Mucosa of stomach (tissue), 1 donor: ENCODE results near the gene ZBTB45.
"Not testable (repeated sequence)": the region's sequence is repeated elsewhere in the genome, so short reads cannot be mapped to it uniquely, and the experiment has no call there.

Experiments used
- H3K27me3 ChIP-seq: one replicate; pipeline ENCODE4 v1.7.0; 2013; ENCODE audit warnings: mild to moderate bottlenecking, low read length; ENCODE audit not compliant: control insufficient read depth, insufficient read depth
- H3K36me3 ChIP-seq: one replicate; pipeline ENCODE4 v1.7.0; 2013; ENCODE audit warnings: low read length; ENCODE audit not compliant: control insufficient read depth, insufficient read depth
- H3K4me1 ChIP-seq: one replicate; pipeline ENCODE4 v1.7.0; 2013; ENCODE audit warnings: mild to moderate bottlenecking, low read length; ENCODE audit not compliant: control insufficient read depth, insufficient read depth
- H3K4me3 ChIP-seq: one replicate; pipeline ENCODE4 v1.7.0; 2013; ENCODE audit warnings: low read length
- H3K9ac ChIP-seq: one replicate; pipeline ENCODE4 v1.7.0; 2013; ENCODE audit warnings: mild to moderate bottlenecking, low read length, moderate library complexity
- H3K9me3 ChIP-seq: one replicate; pipeline ENCODE4 v1.7.0; 2013; ENCODE audit warnings: mild to moderate bottlenecking, low read length, moderate library complexity; ENCODE audit not compliant: control insufficient read depth
- donor health status: Pancreatic carcinoma.

ZBTB45 gene

DNA sequence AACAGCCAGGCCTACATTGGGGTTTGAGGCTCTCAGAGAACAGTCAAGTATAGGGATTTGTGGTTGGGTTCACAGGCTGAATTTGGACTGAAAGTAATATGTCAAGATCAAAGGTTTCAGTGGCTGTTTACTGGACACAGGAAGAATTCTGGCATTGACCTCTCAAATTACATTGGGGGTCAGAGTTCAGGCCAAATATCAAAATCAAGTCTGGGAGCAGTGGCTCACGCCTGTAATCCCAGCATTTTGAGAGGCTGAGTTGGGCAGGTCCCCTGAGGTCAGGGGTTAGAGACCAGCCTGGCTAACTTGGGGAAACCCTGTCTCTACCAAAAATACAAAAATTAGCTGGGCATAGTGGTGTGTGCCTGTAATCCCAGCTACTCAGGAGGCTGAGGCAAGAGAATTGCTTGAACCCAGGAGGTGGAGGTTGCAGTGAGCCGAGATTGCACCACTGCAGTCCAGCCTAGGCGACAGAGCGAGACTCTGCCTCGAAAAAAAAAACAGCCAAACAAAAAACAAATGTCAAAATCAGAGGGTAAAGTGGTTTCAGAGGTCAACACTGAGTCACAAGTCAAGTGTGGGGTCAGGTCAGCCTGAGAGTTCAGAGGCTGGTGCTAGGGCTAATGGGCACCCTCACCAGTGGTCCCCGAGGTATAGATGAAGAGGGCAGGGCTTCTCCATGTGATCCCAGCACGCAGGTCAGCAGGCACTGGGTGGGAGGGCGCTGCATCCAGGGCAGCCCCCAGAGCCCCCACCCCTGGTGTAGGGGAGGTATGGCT lies 9.3 kb downstream of the ZBTB45 start:
- no peaks in the 10 kb centered on the region for H3K36me3 ChIP-seq
- H3K9me3 ChIP-seq: no peaks in the 10 kb centered on the region
- no peak overlapping the region for H3K9ac ChIP-seq
- no peak overlapping the region for H3K4me3 ChIP-seq
- peaks cover 28% of the 10 kb centered on the region for H3K4me1 ChIP-seq
- no peaks in the 10 kb centered on the region for H3K27me3 ChIP-seq

DNA sequence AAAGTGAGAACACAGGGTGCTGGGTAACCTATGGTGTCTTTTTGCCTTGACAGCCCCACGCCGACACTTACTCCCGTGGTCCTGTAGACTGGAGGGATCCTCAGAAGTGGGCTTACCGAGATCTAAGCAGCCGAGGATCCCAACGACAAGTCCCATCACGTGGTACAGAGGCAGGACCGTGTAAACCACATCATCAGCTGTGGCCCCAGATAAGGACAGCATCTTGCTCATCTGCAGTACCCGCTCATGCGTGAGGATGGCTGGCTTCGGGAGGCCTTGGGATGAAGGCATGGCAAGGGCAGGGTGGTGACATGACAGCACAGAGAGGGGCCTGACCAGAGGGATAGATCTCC lies 9.9 kb downstream of the ZBTB45 start:
- Histone ChIP-seq H3K4me1 (peaks cover 27% of the 10 kb centered on the region), H3K36me3 (no peaks in the 10 kb centered on the region), H3K9ac (no peak overlapping the region), H3K27me3 (no peaks in the 10 kb centered on the region), H3K9me3 (no peaks in the 10 kb centered on the region), H3K4me3 (no peak overlapping the region)

DNA sequence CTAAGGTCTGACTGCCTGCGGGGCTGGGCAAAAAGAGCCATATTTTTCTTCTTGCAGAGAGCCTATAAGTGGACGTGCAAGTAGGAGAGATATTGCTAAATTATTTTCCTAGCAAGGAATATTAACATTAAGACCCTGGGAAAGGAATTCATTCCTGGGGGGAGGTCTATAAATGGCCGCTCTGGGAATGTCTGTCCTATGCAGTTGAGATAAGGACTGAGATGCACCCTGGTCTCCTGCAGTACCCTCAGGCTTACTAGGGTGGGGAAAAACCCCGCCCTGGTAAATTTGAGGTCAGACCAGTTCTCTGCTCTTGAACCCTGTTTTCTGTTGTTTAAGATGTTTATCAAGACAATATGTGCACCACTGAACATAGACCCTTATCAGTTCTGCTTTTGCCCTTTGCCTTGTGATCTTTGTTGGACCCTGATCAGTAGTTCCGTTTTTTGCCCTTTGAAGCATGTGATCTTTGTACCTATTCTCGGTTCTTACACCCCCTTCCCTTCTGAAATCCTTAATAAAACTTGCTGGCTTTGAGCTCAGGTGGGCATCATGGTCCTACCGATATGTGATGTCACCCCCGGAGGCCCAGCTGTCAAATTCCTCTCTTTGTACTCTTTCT lies 11.9 kb downstream of the ZBTB45 start:
- not testable (repeated sequence) for H3K27me3 ChIP-seq, H3K9me3 ChIP-seq, H3K9ac ChIP-seq, H3K36me3 ChIP-seq, H3K4me3 ChIP-seq
- peaks cover 11% of the 10 kb centered on the region for H3K4me1 ChIP-seq

DNA sequence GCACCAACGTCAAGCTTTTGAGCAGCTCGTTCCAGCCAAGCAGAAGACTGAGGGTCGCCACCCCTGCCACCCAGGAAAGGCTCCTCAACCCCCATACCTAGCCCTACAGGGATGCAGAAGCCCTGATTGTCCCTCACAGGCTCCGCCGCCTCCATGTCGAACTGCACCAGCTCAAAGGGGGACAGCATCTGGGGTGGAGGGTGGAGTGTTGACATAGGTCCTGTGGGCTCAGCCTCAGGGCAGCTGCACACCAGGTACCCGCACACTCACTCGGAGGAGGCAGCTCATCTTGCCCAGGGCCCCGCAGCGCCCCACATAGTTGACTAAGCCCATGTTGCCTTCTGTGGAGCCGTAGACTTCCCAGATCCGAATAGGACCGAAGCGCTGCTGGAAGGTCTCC lies 19.4 kb downstream of the ZBTB45 start:
- H3K27me3 ChIP-seq: no peaks in the 10 kb centered on the region
- no peaks in the 10 kb centered on the region for H3K36me3 ChIP-seq
- H3K4me1 ChIP-seq: peaks cover 18% of the 10 kb centered on the region
- H3K9me3 ChIP-seq: no peaks in the 10 kb centered on the region
- no peak overlapping the region for H3K9ac ChIP-seq
- H3K4me3 ChIP-seq: no peak overlapping the region

DNA sequence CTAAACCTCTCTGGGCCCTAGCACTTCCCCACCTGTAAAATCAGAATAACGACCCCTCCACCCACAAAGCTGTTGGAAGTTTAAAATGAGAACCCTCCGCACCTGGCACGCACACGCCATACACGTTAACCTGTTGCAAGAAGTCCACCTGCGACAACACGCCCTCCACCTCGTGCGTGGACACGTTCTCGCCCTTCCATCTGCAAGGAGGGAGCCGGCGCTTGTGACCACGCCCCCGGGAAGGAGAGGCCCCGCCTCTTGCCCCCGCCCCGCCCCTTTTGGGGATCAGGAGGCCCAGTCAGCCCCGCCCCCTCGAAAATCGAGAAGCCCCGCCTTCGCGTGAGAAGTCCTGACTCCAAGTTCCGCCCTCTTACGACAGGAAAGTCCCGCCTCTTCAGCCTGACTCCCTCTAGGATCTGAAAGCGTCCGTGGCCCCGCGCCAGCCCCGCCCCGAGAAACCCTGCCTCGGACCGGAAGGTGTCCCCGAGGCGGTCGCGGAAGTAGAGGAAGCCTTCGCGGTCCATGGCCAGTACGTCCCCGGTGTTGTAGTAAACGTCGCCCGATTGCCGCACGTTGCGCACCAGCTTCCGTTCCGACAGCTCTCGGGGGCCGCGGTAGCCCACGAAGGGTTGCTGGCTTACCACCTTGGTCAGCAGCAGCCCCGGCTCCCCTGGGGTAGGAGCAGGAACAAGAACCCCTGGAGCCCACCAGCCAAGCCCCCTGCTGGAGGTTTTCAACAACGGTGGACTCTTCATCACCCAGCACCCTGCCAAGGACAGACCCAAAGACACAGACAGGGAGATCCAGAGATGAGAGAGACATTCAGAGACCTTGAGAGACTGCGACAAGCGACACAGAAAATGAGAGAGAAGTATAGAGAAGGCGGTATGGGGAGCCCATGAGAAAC lies 20.3 kb downstream of the ZBTB45 start:
- no peaks in the 10 kb centered on the region for H3K36me3 ChIP-seq

DNA sequence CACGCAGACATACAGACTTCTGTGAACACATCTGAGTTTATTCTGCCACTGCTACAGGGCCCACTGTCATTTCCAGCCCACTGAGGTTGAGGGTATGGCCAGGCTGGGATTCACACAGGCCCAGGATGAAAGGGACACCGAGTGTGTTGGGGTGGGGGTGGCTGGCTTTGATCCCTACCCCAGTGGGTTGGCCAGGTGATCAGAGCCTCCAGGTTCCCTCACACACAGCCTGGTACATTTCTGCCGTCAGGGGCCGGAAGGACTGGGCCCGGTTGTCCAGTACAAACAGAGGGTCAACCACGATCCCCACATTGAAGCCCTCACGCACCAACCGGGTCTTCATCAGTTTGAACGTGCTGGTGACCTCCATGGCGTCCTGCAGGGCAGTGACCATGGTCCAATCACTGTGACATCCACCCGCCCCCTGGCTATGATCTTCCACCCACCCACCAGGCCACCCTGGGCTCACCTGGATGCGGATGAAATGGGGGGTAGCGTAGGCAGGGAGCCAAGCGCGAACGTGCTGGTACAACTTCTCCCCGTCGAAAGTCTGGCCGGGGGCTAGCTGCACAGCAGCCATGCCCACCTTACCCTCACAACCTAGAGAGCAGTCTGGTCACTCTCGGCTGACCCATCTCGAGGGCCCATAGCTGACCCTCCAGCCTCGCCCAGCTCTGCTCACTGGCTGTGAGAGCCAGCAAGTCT lies 21.1 kb downstream of the ZBTB45 start:
- Histone ChIP-seq H3K9ac (no peak overlapping the region), H3K4me1 (peaks cover 18% of the 10 kb centered on the region), H3K9me3 (no peaks in the 10 kb centered on the region), H3K36me3 (no peaks in the 10 kb centered on the region), H3K27me3 (no peaks in the 10 kb centered on the region), H3K4me3 (no peak overlapping the region)

More for the DNA sequence above, 20.3 kb downstream of the ZBTB45 start:
- Histone ChIP-seq H3K4me1 (peaks cover 18% of the 10 kb centered on the region), H3K9me3 (no peaks in the 10 kb centered on the region), H3K4me3 (peak overlapping the region; percentile 65), H3K27me3 (no peaks in the 10 kb centered on the region), H3K9ac (peak overlapping the region; percentile 86)

DNA sequence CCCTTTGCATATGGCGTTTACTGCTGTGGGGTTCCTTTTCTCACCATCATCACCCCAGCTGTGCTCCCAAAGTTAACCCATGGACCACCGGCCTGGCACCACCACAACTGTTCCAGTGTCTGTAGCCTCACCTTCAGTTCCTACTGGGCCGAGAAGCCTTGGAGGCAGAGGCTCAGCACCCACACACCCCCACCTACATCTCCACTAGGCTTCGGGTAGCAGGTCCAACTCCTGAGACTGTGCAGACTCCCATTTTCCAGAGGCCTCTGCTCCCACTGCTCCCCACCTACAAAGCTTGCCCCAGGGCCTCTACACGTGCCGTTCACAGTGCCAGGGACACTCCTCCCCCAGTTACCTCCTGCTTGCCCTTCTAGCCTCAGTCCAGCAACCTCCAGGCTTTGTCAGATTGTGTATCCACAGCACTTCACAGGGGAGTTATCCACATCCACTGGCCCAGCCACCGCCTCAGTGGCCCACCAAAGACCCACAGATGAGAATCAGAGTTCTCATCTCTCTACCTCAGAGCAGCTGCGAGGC lies 21.9 kb downstream of the ZBTB45 start:
- no peaks in the 10 kb centered on the region for H3K27me3 ChIP-seq
- H3K9ac ChIP-seq: no peak overlapping the region
- H3K4me1 ChIP-seq: peaks cover 18% of the 10 kb centered on the region
- no peak overlapping the region for H3K4me3 ChIP-seq
- H3K9me3 ChIP-seq: no peaks in the 10 kb centered on the region
- no peaks in the 10 kb centered on the region for H3K36me3 ChIP-seq

DNA sequence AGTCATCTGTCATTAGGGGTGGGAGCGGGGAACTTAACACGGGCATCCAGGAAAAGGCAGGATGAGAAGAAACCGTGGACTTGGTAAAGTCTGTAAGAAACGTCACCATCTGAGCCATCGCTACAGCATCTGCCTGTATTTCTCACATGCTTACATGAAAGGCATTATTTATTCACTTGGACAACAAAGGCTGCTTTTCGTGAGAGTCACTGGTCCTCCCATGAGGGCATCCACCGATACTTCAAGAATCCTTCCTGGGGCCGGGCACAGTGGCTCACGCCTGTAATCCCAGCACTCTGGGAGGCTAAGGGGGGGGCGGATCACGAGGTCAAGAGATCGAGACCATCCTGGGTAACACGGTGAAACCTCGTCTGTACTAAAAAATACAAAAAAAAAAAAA lies 27.3 kb downstream of the ZBTB45 start:
- no peaks in the 10 kb centered on the region for H3K9me3 ChIP-seq
- no peak overlapping the region for H3K9ac ChIP-seq

DNA sequence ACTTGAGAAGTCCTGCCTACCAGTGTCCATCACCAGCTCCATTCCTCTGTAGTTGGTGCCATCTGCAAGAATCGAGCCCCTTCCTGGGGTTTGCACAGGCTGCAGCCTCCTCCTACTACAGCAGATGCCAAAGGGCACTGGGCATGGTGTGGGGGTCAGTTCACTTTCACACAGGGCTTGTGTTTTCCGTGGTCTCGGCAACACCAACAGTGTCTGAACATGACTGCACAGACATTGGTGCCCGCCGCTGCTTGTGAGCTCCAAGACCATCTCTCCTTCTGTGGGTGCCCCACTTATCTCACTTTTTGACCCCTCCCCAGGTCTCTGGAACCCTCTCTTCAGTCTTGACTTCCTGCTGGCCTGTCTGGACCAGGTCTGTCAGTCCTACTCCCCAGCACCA lies 28.2 kb downstream of the ZBTB45 start:
- Histone ChIP-seq H3K9ac (no peak overlapping the region), H3K36me3 (no peaks in the 10 kb centered on the region), H3K4me1 (no peaks in the 10 kb centered on the region), H3K9me3 (no peaks in the 10 kb centered on the region), H3K4me3 (no peak overlapping the region), H3K27me3 (no peaks in the 10 kb centered on the region)

More for the DNA sequence above, 27.3 kb downstream of the ZBTB45 start:
- no peaks in the 10 kb centered on the region for H3K36me3 ChIP-seq
- H3K4me1 ChIP-seq: no peaks in the 10 kb centered on the region
- no peaks in the 10 kb centered on the region for H3K27me3 ChIP-seq
- no peak overlapping the region for H3K4me3 ChIP-seq

DNA sequence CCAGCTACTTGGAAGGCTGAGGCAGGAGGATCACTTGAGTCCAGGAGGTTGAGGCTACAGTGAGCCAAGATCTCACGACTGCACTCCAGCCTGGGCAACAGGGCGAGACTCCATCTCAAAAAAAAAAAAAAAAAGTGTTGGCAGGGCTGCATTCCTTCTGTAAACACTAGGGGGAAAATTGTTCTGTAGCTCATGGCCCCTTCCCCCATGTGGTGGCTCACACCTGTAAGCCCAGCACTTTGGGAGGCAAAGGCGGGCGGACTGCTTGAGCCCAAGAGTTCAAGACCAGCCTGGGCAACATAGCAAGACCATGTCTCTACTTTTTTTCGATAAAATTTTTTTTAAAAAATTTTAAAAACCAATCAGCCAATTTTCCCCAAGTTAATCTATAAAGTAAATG lies 35.3 kb downstream of the ZBTB45 start:
- not testable (repeated sequence) for H3K4me1 ChIP-seq, H3K36me3 ChIP-seq, H3K9ac ChIP-seq, H3K9me3 ChIP-seq, H3K27me3 ChIP-seq, H3K4me3 ChIP-seq

DNA sequence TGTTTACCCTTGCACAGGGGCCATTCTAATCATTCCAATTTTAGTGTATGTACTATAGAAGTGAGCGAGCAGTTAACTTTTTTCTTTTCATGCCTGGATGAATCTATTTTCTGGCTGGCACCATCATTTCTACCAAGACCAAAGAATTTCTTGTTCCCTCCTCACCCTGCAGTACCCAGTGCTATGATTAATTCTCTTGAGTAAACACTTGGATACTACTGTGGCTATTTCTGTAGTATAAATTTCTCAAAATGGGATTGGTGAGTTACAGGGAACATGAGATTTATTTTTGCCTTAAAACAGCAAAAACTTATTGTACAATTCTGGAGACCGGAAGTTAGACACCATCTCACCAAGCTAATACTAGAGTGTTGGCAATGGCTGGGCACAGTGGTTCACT lies 35.8 kb downstream of the ZBTB45 start:
- Histone ChIP-seq H3K4me1 (no peaks in the 10 kb centered on the region), H3K27me3 (no peaks in the 10 kb centered on the region), H3K4me3 (no peak overlapping the region), H3K9me3 (no peaks in the 10 kb centered on the region), H3K9ac (no peak overlapping the region), H3K36me3 (no peaks in the 10 kb centered on the region)
